NCI-H128 (cell line): Measurements from ENCODE around the gene CAST.

Source experiments
- DNase-seq: peaks from one replicate; lab custom pipeline; 2025; ENCODE audit not compliant: unreplicated experiment; lab: John Stamatoyannopoulos, UW

CAST gene

DNA sequence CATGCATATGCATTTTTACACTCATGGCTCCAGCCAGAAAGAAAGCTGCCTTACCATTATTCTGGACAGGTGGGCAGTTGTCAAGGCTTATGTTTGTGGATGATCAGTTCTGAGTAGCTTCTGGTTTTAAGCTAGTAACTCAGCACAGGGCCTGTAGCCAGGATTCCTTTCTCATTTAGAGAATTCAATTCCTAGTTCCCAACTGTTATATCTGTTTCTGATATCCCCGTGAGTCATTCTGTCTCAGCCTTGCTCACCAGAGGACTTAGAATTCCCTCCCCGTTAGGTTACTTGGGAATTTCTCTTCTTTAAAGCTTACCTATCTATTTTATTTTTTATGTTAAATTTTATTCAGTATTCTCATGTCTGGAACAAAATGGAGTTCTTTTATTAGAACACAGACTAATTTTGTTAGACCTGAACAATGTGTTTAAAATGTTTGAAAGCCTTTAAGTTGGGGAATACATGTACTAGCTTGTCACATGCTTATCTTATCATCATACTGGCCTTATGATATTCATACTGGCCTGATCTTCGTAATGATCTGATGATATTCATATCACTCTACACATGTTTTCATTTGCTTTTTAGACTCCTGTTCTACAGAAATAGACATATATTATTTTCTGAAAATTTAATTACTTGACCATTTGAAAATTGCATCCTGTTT lies 47.1 kb downstream of the CAST start:
- DNase-seq, result no peak

- DNase-seq, result no peak
These were observed 50.0 kb downstream of the CAST start for GRCh38 chr5:96712100-96712746.

- no peak for DNase-seq
These were observed 52.3 kb downstream of the CAST start for GRCh38 chr5:96714450-96714849.

GRCh38 chr5:96714951-96715451 lies 52.8 kb downstream of the CAST start:
- DNase-seq, result no peak

DNA sequence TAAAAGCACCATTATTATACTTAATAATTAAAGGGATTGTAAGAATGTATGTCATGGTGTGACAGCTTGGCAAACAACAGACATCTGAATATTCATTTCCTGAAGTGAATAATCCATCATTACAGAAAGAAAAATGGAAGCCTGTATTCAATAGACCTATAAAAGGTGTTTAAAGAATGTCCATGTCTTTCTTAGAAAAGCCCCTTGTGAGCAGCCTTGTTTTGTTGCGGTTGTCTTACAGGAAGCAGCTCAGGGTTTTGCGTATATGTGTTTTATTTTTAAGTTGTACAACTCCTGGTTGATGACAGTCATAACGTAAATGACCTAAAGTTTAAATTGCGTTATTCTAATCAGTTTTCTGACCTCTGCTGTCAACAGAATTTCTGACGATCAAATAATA lies 53.8 kb downstream of the CAST start:
- DNase-seq, result no peak

GRCh38 chr5:96716716-96717115 lies 54.5 kb downstream of the CAST start:
- DNase-seq, result no peak

GRCh38 chr5:96717874-96718273 lies 55.7 kb downstream of the CAST start:
- DNase-seq, result no peak

GRCh38 chr5:96718635-96719077 lies 56.5 kb downstream of the CAST start:
- DNase-seq, result no peak

DNA sequence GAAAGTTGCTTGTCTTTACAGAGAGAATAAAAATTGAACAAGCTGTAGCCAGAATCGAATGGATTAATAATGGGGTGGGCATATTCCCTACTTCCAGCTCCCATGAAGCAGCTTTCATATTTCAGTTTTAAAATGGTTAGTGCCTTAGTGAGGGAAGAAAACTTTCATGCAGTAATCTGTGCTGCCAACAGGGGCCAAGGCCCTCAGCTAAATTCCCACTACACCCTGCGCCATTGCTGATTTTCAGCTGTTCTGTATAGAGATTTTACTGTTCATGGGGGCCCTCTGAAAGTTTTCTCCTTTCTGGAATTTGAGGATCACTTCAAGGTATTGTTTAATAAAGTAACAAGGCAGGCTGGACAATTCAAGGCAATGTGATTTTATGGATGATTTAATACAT lies 58.2 kb downstream of the CAST start:
- DNase-seq, result no peak

- no peak for DNase-seq
These were observed 59.3 kb downstream of the CAST start for GRCh38 chr5:96721351-96721977.

DNA sequence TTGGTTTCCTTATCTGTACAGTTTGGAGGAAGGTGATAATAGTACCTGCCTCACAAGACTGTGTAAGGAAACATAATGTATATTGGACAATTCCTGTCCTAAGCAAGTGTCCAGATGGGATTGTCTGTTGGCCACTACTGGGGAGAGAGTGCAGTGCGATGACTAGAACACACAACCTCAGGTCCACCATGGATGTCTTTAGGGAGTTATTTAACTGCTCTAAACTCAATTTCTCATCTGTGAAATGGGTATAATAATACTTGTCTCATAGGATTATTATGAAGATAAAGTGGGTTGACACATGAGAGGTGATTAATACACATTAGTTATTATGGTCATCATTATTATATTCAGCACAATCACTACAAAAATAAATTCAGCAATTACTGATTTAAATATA lies 63.1 kb downstream of the CAST start:
- DNase-seq, result no peak

DNA sequence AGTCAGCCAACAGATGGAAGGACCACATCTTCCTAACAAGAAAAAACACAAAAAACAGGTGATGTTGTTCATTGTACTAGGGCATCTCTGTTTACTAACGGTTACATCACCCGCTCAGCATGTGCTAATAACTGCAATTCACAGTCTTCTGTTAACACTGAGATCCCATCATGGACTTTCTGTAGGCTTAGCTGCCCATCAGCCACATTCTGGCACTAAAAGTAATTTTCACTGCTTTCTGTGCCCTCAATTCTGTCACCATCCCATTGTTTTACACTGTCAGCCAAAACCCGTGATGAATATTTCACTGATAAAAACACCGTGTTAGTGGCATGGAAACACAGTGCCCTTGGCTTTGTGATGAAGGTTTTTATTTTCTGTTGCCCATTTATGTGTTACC lies 64.6 kb downstream of the CAST start:
- DNase-seq, result no peak

DNA sequence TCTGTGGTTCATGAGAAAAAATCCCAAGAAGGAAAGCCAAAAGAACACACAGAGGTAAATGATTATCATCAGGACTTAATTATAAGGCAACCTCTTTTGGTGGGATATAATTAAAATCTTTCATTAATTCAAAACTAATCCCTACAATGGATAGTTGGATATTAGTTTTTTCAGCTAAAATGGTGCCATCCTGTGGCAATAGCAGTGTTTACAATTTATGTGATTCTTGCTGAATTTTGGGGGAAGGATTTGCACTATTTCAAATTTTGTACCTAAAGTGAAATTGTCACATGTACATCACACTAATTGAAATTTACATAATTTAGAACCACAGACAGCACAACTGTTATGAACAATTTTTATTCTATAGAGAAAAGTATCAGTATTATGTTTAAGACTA lies 67.0 kb downstream of the CAST start:
- DNase-seq, result no peak

DNA sequence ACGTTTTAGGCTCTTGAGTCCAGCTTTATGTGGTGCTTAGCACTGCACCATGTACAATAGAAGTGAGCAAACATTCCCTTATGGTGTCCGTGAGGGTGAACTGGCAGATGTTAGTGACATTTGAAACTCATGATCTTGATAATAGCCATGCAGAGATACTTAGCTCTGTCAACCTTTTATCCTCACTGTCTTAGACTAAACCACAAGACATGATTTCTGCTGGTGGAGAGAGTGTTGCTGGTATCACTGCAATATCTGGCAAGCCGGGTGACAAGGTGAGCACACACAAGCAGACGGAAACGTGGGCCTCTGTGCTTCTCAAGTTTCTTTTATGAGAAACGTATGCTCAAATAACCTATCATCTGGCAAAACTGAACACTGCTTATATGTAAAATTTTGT lies 68.4 kb downstream of the CAST start:
- peak; percentile 14 for DNase-seq

- DNase-seq, result no peak
These were observed 71.8 kb downstream of the CAST start for GRCh38 chr5:96733771-96734500.

GRCh38 chr5:96734871-96735325 lies 72.7 kb downstream of the CAST start:
- DNase-seq, result no peak

- no peak for DNase-seq
These were observed 74.8 kb downstream of the CAST start for GRCh38 chr5:96736937-96737336.

- no peak for DNase-seq
These were observed 78.9 kb downstream of the CAST start for GRCh38 chr5:96741106-96741505.

DNA sequence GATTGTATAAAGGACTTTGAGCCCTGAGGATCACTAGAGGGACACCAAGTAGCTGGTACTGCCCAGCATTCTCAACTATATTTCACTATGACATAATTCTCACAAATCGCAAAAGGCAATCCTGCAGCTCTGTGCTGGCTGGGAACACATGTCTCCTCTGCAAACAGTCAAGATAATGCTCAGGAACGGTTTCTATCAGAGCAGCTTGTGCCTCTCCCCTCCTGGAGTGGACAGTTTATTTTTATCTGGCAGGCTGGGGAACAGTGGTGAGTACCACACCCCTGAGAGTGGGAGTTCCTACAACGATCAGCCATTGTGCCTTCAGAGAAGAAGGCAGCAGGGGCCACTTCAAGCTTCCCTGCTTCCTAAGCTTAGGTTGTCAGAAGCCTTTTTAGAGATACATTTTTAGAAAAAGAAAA lies 79.7 kb downstream of the CAST start:
- no peak for DNase-seq

GRCh38 chr5:96742538-96742937 lies 80.4 kb downstream of the CAST start:
- no peak for DNase-seq

DNA sequence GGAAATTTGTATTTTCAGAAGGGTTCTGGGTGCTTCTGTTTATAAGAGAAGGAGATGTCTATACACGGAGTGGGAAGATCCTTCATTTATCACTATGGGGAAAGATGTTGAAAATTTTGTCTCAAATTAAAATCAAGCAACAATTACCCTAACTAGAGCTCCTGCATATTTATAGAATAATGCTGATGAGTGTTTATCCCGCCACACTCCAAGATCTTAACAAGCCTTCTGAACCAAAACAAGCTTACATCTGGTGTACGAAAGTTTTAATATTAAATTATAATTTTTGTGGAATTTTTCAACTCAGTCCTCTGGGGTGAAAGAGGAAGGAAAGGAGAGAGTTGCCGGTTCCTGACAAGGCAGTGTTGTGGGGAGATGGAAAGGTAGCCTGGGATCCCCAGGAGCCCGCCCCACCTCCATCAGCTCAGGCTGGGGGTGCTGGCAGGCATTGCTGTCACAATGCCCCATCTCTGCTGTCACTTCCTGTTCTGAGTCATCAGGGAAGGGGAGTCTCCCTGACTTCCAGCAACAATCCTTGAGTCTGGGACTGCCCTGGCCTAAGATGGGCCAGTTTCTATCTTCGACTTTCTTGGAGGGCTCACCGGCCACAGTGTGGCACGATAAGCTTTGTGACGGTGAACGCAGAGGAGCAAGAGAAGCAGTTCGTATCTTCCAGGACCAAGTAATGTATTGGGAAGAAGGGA lies 81.0 kb downstream of the CAST start:
- no peak for DNase-seq
